Measurements from ENCODE around the gene CARD16.
"Not testable (repeated sequence)": the region's sequence is repeated elsewhere in the genome, so short reads cannot be mapped to it uniquely, and the experiment has no call there.

CARD16 gene

DNA sequence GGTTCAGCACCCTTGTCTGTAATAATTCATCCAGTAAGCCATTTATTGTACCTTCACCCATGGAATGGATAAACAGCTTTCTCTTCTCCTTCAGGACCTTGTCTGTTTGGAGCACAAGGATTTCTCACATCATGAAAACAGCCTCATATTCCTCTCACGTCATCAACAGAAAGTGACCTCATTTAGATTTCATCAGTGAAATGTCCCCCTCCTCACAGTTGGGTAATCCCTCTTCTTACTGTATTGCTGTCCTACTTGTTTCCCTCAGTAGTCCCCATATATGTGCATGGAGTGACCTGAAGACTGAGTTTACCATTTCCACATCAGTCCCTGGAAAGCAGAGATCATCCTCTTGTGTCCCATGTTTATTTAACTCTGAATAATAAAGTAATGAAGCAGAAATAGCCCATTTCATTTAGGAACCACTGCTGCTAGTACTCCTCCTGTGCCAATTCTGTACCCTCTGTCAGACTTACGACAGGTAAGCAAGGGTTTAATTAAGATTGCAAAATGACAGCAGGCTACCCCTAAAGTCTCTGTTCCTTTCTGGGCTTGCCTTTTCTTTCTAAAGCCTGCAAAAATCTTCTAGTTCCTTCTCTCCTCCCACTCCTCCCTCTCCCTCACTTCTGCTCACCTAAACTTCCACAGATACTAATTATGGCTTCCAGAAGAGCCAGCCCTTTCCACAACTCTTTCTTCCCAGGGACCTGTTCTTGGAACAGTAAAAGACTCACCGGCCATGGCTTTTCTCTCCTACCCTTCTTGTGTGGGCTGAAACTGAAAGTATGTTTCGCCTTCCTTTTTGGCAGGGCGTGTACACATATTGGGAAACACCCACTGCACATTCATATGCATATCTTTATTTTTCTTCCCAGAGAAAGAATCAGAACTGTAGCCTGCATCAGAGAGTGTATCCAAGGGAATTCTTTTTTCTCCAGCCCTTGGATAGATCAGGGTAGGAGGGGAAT lies at the start of gene CARD16:
Gene CARD16, minus strand, starts transcription at position 779 of the 968 bp plus-strand sequence. Its CDS starts 38 bp downstream, at position 741.
- peak; percentile 29 for FAIRE-seq

DNA sequence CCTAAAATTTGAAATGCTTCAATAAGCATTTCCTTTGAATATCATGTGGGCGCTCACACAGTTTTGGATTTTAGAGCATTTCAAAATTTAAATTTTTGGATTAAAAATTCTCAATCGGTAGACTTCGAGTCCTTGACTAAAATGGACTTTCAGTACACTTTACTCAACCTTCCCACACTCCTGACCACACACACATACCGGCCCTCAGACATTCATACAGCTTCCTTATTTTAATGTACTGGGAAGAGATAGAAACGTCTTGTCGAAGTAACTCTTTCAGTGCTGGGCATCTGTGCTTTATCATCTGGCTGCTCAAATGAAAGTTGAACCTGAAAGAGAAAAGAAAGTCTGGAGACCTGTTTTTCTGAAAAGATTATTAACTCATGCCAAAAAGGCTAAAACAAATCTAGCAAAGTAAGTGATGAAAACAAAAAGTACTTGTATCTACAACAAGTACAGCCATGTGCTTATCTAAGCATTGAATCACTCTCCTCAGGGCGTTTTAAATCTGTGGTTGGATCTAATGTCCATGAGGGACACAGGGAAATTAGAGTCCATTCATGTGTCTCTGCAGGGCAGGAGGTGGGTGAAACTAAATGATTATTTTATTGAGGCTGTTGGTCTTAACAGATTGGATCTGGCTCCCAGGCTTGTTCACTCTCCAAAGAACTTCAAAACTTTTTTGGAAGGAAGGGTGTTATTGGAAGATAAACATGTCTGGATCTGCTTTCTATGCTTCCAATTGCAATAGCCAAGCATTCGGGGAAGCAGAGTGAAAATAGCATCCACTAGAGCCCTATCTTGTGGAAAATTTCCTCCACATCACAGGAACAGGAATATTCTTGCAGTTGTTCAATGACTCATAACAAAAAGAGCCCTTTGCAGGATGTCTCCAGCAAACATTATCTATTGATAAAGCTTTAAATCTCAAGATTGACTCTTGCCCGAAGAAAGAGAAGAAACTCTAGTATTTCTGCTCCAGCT lies 47.4 kb upstream of the CARD16 start:
- no peak for FAIRE-seq

DNA sequence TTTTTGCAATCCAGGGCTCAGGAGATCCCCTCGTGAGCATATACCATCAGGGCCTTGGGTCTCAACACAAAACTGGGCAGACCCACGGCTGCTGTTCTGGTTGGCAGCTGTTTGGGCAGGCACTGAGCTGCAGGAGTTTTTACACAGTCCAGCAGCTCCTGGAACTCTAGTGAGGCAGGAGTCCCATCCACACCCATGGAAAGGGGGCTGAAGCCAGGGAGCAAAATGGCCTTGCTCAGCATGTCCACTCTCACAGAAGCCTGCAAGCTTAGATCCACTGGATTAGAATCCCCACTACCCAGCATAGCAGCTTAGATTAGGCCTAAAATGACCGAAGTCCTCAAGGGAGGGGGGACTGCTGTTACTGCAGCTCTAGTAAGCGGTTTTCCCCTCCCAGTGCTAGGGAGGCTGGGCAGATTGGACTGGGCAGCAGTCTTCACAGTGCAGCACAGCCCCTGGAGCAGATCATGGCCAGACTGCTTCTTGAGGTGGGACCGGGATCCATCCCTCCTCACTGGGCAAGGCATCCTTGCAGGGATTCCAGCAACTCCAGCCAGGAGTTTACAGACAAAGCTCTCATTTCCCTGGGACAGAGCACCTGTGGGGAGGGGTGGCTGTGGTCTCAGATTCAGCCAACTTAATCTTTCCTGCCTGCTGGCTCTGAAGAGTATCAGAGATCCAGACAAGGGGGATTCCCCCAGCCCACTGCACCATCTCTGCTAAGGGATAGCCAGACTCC lies 36.4 kb upstream of the CARD16 start:
- FAIRE-seq, result no peak

DNA sequence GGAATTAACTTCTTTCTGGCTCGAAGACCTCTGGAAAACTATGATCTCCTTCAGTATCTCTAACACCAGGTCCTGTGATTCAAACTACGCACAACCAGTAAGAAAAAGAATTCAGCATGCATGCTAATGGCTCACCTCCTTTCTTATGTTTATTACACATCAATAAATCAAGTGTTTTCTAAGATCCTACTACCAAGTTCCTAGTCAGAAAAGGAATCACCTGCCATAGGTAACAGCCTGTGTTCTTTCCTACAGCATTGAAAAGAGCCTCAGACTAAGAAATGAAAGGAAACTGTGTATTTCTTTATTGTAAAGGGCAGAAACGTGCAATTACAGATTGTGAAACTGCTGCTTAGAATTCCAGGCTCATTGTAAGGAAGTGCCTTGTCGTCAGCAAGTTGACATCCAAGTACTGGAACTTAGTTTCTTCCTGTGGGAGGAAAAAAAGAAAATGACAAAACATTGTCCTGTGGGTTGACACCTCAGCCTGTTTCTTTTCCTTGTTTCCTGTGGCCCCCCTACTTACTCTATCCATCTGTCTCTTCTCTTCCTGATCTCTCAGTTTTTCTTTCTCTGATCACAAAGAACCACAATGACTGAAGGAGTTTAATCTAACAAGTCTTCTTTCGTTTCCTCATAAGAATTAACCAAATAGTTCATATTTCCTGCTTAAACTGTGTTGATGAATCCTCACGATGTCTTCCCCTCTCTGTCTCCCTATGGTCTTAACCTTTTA lies 35.2 kb upstream of the CARD16 start:
- not testable (repeated sequence) for FAIRE-seq

DNA sequence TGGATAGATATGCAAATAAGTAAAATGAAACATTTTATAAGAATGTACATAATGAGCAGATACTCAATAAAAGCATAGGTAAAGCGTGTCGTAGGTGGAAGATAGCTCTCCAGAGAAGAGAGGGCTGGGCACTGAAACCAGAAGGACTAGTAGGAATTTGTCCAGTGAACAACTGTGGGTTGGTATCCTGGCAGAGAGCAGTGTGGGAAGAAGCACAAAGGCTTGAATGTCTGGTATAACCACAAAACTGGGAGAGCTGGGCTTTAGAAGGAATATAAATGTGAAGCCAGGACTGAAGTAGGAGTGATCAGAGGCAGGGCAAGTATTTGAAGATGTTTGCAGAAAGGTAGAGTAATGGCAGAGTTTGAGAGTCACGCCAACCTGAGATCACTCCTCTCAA lies 33.1 kb upstream of the CARD16 start:
- no peak for FAIRE-seq

DNA sequence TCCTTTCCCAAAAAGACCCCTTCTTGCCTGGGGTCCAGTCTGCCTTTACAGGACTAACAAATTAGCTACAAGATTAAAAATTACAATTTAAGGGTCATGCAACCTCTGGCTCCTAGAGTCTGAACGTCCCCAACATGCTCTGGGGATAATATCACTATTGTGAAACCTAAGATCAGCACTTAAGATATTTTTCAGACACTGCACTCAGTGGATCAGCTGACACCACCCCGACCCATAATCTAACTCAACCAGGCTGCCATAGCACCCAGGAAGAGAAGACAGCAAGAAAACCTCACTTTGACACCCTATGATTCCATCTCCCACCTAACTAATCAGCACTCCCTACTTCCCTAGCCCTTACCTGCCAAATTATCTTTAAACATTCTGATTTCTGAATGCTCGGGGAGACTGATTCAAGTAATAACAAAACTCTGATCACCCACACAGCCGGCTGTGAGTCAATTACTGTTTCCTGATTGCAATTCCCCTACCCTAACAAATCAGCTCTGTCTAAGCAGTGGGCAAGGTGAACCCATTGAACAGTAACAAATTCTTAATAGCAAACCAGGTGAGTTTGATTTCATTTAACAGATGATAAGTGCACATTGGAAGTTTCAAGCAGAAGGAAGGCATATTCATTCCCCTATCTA lies 32.1 kb upstream of the CARD16 start:
- FAIRE-seq, result not testable (repeated sequence)

DNA sequence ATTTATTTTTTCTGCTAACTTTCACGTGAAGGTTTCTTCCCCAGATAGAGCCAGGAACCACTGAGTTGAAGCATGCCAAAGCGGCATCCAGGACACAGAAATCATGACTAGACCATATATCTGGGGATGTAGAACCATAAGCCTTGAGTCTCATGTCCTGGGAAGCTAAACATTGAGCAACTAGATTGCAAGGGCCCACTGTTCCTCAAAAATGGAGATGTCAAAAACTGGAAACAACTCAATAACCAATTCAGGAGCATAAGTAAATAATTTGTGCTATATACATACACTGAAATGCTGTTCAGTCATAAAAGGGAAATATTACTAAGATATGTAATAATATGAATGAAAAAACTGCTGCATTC lies 29.0 kb upstream of the CARD16 start:
- FAIRE-seq, result no peak

DNA sequence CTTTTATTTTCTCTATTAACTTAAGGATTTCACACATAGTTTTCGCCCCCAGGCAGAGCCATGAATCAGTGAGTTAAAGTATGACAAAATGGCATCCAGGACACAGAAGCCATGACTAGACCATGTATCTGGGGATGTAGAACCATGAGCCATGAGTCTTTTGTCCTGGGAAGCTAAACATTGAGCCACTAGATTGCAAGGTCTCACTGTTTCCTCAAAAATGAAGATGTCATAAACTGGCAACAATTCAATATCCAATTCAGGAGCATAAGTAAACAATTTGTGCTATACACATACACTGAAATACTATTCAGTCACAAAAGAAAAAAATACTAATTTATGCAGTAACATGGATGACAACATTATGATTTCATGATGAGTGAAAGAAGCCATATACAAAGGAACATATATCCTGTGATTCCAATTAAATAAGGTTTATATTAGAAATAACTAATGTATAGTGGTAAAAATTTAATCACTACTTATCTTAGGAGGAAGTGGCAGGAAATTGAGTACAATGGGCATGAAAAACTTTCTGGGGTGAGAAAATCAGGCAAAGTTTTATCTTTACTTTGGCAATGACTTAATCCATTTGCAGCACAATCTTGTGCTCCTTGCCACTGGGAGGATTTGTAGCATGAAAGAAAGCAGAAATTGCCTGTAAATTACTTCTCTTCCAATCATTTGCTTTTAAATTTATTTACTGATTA lies 28.5 kb upstream of the CARD16 start:
- FAIRE-seq, result no peak

DNA sequence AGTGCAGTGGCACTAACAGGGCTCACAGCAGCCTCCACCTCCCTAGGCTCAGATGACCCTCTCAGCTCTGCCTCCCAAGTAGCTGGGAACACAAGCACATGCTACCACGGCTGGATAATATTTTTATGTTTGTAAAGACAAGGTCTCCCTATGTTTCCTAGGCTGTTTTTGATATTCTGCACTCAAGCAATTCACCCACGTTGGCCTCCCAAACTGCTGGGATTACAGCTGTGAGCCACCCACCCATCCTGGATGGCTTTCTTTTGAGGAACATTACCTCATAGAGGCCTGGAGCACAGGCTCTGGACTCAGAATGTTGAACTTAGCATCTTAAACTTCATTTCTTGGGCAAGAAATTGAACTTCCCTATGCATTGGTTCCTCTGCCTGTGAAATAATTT lies 26.9 kb upstream of the CARD16 start:
- not testable (repeated sequence) for FAIRE-seq

DNA sequence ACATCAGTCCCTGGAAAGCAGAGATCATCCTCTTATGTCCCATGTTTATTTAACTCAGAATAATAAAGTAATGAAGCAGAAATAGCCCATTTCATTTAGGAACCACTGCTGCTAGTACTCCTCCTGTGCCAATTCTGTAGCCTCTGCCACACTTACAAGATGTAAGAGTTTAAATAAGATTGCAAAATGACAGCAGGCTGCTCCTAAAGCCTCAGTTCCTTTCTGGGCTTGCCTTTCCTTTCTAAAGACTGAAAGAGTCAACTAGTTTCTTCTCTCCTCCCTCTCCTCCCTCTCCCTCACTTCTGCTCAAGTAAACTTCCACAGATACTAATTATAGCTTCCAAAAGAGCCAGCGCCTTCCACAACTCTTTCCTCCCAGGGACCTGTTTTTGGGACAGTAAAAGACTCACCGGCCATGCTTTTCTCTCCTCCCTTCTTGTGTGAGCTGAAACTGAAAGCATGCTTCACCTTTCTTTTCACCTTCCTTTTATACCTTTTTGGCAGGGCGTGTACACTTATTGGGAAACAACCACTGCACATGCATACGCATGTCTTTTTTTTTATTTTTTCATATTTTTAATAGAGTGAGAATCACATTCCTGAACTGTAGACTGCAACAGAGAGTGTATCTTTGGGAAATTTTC lies 26.1 kb upstream of the CARD16 start:
- no peak for FAIRE-seq

DNA sequence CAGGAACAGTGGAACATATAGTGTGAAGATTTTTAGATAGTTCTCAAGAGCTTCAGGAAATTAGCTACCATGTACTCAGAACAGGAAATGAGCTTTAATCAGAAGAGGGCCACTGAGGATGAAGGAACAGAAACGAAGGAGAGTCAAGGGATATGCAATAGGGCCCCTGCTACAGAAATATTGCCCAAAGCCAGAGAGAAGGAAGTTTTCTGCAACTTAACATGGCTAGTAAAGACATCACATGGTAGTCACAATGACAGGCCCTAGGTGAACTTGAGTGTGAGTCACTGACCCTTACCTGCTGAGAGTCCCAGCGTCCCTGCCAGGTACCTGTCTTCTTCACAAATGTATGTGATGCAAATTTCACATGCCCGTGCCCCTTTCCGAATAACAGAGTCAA lies 25.2 kb upstream of the CARD16 start:
- no peak for FAIRE-seq

DNA sequence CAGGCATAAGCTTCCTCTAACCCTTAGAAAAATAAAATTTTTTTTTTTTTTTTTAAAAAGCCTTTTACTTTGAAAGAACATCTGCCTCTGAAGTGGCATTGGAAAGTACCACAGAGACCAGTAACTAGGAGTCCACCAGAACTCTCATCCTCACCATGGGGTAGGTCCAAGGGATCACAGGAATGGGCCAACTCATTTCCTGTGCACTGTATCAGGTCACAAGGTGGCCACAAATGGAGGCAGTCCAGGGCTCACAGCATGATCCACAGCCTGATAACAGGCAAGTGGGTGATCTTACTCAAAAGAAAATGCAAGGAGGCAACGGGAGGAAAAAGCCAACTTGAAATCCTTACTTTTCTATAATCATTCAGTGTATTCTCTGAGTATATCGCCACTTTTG lies 24.6 kb upstream of the CARD16 start:
- not testable (repeated sequence) for FAIRE-seq

DNA sequence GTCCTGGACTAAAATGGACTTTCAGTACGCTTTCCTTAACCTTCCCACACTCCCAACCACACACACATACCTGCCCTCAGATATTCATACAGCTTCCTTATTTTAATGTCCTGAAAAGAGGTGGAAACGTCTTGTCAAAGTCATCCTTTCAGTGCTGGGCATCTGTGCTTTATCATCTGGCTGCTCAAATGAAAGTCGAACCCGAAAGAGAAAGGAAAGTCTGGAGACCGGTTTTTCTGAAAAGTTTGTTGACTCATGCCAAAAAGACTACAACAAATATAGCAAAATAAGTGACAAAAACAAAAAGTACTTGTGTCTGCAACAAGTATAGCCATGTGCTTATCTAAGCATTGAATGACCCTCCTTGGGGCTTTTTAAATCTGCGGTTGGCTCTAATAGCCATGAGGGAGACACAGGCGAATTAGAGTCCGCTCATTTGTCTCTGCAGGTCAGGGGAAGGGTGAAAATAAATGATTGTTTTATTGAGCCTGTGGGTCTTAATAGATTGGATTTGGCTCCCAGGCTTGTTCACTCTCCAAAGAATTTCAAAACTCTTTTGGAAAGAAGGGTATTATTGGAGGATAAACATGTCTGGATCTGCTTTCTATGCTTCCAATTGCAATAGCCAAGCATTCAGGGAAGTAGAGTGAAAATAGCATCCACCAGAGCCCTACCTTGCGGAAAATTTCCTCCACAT lies 18.3 kb upstream of the CARD16 start:
- FAIRE-seq, result not testable (repeated sequence)

DNA sequence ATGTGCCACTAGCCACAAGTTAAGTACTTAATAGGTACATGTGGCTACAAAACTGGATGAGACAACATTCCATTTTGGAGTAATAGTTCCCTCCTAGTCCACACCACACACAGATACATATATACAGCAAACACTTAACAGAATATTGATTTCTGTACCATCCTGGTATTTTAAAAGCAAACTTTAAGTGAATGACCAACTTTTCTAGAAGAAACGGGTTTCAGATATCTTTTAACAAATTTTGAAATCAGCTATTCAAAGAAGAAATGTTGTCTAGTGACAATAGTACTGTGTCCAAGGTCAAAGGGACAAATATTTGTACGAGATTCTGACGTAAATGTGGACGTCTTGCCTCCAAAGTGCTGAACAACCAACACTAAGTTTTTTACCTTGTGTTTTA lies 12.3 kb upstream of the CARD16 start:
- no peak for FAIRE-seq

DNA sequence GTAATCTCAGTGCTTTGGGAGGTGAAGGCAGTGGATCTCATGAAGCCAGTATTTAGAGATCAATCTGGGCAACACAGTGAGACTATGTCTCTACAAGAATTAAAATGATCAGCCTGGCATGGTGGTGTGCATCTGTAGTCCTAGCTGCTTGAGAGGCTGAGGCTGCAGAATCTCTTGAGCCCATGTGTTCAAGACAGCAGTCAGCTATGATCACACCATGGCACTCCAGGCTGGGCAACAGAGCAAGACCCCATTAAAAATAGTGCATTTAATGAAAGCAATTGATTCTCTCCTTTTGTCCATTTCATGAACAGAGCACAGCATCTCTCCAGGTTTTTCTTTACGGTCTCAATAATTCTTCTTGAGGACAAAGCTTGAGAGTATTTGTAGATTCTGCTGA lies 11.3 kb upstream of the CARD16 start:
- FAIRE-seq, result no peak

DNA sequence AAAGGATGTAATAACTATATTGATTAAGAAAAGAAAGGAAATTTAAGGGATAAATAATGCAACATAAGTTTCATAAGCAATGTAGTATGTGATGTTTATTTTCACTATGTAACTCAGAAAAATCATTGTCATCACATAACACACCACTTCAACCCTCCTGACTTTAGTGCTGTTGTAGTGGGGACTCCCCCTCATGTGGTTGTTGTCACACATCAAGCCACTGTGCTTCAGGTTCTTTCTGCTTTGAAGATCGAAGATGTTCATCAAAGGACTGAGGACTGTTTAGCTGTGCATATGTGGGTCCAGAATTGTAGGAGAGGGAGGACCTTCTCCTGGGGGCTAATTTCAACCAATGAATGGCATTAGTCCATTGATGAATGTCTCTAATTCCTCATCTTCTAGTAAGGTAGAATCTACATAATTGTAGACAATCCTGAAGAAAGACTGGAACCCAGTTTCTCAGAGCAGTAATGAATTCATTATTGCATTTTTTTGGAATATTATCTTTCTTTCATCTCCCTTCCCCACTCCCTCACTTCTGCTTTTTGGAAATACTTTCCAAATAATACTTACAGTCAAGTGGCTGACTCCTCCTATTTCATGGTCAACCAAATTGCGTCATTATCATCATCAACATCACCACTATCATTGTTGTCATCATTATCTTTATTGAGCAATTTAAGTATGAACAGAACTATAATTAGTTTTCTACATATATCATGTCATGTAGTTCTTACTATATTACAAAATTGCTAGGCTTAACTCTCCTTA lies 9.8 kb upstream of the CARD16 start:
- FAIRE-seq, result no peak

DNA sequence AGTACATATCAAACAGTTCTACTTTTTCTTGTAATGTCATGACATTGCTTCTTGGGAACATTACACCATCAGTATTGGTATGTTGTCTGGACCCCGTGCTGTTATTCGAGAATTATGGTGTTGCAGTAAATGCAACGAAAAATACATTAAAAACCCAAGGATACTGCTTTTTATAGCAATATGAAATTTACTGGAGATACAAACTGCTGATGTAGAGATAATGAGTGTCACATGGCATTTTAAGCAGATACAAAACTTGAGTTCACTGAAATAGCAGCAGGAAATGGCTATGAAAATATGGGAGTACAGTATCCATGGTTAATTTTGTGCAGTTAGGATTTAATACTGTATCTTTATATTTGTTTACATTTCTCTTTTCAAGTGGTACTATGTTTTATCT lies 7.4 kb upstream of the CARD16 start:
- FAIRE-seq, result no peak

DNA sequence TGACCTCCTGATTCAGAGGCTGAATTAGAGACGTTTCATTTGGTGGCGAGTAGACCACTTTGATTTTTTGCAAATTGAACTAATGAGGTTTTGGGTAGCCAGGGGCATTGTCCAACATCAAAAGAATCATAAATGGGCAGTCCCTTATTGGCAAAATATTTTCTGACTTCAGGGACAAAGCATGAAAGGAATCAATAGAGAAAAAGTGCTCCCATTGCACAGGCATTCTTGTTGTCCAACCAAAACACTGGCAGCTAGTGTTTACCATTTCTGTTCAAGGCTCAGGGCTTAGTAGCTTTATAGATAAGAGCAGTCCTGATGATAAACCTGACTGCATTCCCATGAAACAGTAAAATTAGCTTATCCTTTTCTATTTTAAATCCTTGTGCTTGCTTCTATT lies 6.4 kb upstream of the CARD16 start:
- no peak for FAIRE-seq

DNA sequence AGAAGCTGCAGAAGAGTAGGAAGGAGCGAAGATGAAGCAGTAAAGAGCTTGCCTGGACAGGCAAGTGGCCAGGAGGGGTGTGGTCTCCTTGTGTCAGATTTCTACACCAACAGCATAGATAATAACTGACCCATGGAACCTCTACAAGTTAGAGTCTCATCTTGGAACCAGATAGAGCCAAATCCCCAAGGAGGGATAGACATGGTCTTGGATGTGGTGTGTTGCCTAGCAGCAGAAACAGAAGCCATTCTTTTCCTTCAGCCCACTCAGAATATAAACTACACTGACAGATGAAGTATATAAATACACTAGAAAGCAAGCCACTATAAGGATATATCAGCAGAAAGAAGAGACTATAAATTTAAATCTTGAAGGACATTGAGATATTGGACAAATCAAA lies 4.3 kb upstream of the CARD16 start:
- no peak for FAIRE-seq

All from endometrium (tissue), 2 donors.